ENCODE measurements around the gene ELK4. TPM values are rescaled to one million over a fixed set of nuclear protein-coding genes. Genes with fewer than 3 reads are reported as not detected.

The ELK4 gene
- total RNA-seq, 2 donors from 2014 or later: 20.2 to 34.4 TPM

- H3K27ac ChIP-seq: peak overlapping the region in 1 of 2 donors; percentile 99
- no peak overlapping the region for H3K4me3 ChIP-seq
- no peaks in the 10 kb centered on the region for H3K36me3 ChIP-seq
- no peak for DNase-seq (ENCODE audit: low spot score)
- ATAC-seq (ENCODE audit: insufficient number of reproducible peaks, low FRiP score, low read depth): no peak
- no peaks in the 10 kb centered on the region for H3K9me3 ChIP-seq
- TF ChIP-seq CTCF (IDR thresholded peaks at IDR 0.05): no peak
- peaks cover 21 to 35% of the 10 kb centered on the region in 2 donors for H3K4me1 ChIP-seq (ENCODE audit: control insufficient read depth in 1 of 2, low read depth in 2 of 2)
- H3K27me3 ChIP-seq (replicated peaks; ENCODE audit: insufficient read depth): no peaks in the 10 kb centered on the region
Measured at GRCh38 chr1:205629751-205630150, 2.1 kb downstream of the ELK4 start.

GRCh38 chr1:205627956-205628355, 3.9 kb downstream of the ELK4 start:
- Histone ChIP-seq H3K9me3 (no peaks in the 10 kb centered on the region), H3K4me1 (ENCODE audit: control insufficient read depth in 1 of 2, low read depth in 2 of 2) (peaks cover 17 to 26% of the 10 kb centered on the region in 2 donors), H3K36me3 (no peaks in the 10 kb centered on the region), H3K27ac (no peak overlapping the region), H3K4me3 (no peak overlapping the region), H3K27me3 (replicated peaks; ENCODE audit: insufficient read depth) (no peaks in the 10 kb centered on the region)
- DNase-seq (ENCODE audit: low spot score): no peak
- TF ChIP-seq CTCF (IDR thresholded peaks at IDR 0.05): no peak
- ATAC-seq (ENCODE audit: insufficient number of reproducible peaks, low FRiP score, low read depth): no peak

- Histone ChIP-seq H3K27me3 (replicated peaks; ENCODE audit: insufficient read depth) (no peaks in the 10 kb centered on the region), H3K36me3 (peaks cover 7% of the 10 kb centered on the region), H3K4me3 (no peak overlapping the region), H3K27ac (no peak overlapping the region), H3K4me1 (ENCODE audit: control insufficient read depth in 1 of 2, low read depth in 2 of 2) (peaks cover 11 to 20% of the 10 kb centered on the region in 2 donors), H3K9me3 (no peaks in the 10 kb centered on the region)
- ATAC-seq (ENCODE audit: insufficient number of reproducible peaks, low FRiP score, low read depth) (no peak), DNase-seq (ENCODE audit: low spot score) (no peak)
- TF ChIP-seq CTCF (IDR thresholded peaks at IDR 0.05): no peak
Measured at GRCh38 chr1:205626216-205626615, 5.6 kb downstream of the ELK4 start.

- H3K4me3 ChIP-seq: no peak overlapping the region
- DNase-seq (ENCODE audit: low spot score): no peak
- H3K27me3 ChIP-seq (replicated peaks; ENCODE audit: insufficient read depth): no peaks in the 10 kb centered on the region
- H3K4me1 ChIP-seq (ENCODE audit: control insufficient read depth in 1 of 2, low read depth in 2 of 2): peaks cover 0 to 3% of the 10 kb centered on the region in 2 donors
- peaks cover 14% of the 10 kb centered on the region for H3K36me3 ChIP-seq
- H3K9me3 ChIP-seq: no peaks in the 10 kb centered on the region
- H3K27ac ChIP-seq: no peak overlapping the region
- no peak for ATAC-seq (ENCODE audit: insufficient number of reproducible peaks, low FRiP score, low read depth)
- no peak for TF ChIP-seq CTCF (IDR thresholded peaks at IDR 0.05)
Measured at GRCh38 chr1:205623646-205624045, 8.2 kb downstream of the ELK4 start.

GRCh38 chr1:205620269-205620668, 11.5 kb downstream of the ELK4 start:
- Histone ChIP-seq H3K4me1 (ENCODE audit: control insufficient read depth in 1 of 2, low read depth in 2 of 2) (no peaks in the 10 kb centered on the region), H3K27ac (no peak overlapping the region), H3K4me3 (no peak overlapping the region), H3K27me3 (replicated peaks; ENCODE audit: insufficient read depth) (no peaks in the 10 kb centered on the region), H3K36me3 (peaks cover 31% of the 10 kb centered on the region), H3K9me3 (no peaks in the 10 kb centered on the region)
- ATAC-seq (ENCODE audit: insufficient number of reproducible peaks, low FRiP score, low read depth) (no peak), DNase-seq (ENCODE audit: low spot score) (no peak)
- TF ChIP-seq CTCF (IDR thresholded peaks at IDR 0.05): no peak
